Stimulated activated CD4-positive, alpha-beta T cell treated with anti-CD3 and anti-CD28 coated beads, Interleukin-2, amount 100 ng/mL, for 24 hours (primary cell): ENCODE data around the gene HMGXB3.

ENCODE experiments used
- DNase-seq, 2 donors: peaks; one replicate each; pipeline ENCODE4 v3.0.0-alpha.2; 2020

The HMGXB3 gene

DNA sequence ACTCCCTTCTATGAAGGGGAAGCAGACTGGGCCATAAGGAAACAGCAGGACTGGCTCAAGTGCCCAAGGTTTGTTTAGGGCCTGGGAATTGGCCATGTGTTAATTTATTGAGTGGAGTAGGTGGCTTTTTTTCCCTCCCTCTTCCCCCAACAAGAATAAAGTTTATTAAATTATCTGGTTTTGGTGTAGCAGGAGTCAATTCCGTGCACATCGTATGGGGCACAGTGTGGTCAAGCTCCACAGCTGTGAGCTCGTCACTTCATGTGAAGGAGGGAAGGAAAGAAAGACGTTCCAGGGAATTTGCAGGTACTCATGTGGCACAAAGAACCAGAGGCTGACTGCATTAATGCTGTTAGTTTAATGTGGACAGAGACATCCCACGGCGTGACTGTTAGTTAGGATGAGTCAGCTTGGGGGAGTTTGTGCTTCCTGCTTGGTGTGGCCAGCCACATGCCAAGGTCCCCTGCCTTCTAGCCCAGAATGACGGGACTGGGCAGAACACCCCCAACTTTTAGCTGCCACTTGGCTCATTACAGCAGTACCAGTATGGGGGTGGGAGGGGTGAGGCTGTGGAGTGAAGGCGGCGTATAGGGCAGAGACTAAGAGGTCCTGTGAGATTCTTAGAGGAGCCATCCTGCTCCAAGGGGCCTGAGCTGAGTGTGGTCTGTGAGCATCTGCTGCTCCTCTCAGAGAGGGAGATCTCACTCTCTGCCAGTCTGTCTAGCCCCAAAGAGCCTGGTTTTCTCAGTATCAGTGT, 52.6 kb downstream of the HMGXB3 start:
- no peak for DNase-seq

DNA sequence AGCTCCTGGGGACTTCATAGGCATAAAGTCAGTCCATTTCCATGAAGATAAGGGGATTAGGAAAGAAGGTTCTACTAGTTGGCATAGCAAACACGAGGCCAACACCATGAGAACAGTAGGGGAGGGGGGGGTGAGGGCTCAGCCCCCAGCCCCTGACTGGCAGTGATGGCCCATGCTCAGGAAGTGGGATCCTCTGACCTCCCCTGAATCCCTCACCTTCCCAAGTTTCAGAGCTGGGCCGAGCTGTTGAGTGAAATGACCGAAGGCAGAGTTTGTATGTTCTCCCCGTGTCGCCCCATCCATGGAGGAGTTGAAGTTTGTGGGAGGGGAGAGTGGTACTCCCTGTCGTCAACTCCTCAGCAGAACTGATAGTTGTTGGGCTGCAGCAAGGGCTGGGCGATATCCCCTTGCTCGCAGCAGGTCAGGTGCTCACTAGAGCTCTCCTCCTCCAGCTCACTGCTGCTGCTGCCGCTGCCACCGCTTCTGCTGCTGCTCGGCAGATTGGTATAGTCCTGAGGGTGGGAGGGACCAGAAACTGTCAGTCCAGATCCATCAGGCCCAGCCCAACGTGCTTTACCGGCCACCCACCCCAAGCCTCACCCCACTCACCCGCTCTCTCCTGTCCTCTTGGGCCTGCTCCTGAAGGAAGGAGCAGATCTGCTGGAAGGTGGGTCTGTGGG, 53.3 kb downstream of the HMGXB3 start:
- no peak for DNase-seq

DNA sequence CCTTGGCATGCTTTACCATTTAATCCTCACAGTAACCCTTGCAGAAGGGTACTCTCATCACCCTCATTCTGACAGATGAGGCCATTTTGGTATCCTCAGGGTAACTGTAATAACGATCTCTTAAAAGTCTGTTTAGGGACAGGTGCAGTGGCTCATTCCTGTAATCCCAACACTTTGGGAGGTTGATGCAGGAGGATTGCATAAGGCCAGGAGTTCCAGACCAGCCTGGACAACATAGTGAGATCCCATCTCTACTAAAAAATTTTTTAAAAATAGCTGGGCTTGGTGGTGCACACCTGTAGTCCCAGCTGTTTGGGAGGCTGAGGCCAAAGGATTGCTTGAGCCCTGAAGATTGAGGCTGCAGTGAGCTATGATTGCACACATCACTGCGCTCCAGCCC, 54.0 kb downstream of the HMGXB3 start:
- no peak for DNase-seq

DNA sequence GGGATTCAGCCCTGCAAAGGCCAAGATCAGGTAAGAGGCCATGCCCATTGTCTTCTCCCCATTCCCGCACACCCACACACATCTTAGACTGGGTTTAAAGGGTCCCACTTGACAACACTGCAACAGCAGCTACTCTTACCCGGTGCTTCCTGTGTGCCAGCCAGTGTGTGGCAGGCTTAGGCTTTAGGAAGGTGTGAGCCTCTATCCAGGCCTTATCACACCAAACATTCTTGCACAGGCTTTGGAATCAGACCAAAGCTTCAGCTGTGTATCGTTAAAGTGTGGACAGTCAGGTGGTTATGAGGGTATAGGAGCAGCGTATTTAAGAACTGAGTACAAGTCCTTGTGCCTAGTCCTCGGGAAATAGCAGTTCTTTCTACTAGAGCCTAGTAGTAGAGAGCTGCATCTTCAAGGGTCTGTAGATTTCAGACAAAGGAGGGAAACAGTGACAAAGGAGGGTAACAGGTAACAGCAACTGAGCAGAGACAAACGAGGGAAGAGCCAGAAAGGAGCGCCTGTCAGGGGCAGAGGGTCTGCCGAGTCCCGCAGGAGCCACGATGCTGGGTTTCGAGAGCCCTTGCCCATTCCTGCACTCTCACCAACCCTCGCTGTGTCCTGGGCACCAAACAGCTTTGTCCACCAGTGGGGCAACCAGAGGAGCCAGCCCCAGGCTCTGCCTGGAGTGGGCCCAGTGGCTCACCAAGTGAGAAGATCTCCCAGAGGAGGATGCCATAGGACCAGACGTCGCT, 55.0 kb downstream of the HMGXB3 start:
- no peak for DNase-seq

DNA sequence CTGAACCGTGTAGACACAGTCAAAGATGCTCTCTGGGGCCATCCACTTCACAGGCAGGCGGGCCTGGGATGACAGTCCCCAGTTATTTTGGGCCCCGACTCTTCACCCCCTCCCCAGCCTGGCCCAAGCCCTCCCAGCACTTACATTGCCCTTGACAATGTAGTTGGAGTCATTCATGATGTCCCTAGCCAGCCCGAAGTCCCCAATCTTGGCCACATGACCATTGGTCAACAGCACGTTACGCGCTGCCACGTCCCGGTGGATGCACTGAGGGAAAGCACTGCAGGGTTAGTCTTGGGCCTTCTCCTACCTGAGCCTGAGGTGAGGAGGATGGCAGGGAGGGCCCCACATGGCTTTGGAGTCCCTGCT, 55.5 kb downstream of the HMGXB3 start:
- no peak for DNase-seq

DNA sequence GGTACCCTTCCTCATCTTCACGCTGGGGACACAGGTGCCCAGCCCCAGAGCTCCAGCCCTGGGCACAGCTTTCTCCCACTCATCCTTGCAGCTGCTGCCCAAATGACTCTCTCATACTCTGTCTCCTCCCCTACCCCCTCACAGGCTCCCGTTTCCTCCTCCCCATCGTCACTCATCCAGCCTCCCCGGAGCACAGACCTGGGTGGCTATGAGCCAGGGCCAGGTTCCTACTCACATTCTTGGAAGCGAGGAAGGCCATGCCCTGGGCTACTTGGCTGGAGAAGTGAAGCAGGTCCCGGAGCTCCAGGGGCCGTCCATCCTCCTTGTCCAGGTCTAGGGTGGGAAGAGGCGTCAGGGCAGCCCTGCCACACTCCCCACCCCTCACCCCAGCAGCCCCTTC, 56.5 kb downstream of the HMGXB3 start:
- no peak for DNase-seq

DNA sequence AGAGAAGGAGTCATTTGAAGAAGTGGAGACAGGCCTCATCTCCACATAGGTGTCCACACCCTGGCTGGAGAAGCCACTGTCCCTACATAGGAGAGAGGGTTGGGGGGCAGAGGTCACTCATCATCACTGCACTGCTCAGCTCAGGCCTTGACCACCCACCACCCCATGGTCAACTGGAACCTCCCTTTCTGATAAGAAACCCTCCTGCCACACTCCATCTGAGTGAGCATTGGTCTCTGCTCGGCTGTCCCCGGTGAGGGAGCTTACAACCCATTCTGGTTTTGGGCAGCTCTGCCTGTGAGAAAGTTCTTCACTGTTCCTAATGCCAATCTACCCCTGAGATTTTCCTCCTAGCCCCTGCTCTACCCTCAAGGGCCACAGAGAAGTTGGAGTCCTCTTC, 57.0 kb downstream of the HMGXB3 start:
- no peak for DNase-seq

DNA sequence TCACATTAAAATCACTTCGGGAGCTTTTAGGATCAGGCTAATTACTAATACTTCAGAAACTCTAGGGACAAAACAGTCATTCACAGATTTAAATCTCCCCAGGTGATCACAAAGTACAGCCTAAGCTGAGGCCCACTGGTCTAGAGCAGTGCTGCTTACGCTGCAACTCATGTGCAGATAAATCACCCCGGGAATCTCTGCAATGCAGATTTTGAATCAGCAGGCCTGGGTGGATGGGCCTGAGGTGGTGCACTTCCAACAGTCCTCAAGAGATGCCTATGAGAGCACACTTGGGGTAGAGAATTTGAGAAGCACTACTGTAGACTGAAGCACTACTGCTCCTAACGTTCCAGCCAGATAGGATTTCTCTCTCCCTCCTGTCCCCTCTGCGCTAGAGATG, 57.5 kb downstream of the HMGXB3 start:
- DNase-seq = no peak

DNA sequence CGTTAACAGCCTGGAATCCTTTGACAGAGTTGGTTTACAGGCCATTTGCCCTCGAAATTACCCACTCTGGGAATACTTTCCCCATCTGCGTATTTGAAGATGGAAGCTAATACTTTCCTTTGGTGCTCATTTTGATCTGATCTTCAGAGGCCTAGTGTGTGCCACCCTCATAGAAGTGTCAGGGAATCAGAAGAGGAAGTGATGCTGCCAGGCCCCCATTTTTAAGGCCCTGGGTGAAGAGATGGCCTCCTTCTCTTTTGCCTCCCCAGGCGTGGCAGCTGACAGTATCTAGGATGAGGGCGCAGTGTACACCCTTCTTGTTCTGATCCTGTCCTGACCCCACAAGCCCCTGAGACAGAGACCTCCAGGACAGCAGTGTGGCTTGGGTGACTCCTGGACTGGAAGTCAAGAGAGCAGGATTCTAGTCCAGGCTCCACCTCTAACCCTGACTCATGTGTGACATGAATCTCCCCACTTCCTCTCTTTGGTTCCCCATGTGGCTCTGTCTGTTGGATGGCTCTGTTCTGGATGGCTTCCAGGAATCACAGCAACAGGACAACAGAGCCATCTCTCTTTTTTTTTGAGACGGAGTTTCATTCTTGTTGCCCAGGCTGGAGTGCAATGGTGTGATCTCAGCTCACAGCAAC, 58.1 kb downstream of the HMGXB3 start:
- DNase-seq = no peak

DNA sequence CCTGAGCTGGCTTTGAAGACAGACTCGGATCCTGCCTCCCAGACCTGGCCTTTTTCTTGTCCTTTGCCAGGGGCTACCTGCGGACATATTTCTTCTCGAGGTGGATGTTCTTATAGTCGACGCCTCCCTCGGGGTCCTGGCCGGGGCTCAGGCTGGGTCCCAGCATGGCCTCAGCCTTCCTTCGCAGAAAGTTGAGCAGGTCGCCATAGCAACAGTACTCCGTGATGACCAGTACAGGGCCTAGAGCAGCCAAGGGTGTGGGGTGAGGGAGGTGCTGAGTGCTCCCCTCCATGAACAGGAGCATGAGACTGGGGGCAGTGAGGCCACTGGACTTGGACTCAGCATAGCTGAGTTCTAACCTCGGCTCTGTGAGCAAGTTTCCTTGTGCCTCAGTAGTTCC, 59.1 kb downstream of the HMGXB3 start:
- DNase-seq = no peak

DNA sequence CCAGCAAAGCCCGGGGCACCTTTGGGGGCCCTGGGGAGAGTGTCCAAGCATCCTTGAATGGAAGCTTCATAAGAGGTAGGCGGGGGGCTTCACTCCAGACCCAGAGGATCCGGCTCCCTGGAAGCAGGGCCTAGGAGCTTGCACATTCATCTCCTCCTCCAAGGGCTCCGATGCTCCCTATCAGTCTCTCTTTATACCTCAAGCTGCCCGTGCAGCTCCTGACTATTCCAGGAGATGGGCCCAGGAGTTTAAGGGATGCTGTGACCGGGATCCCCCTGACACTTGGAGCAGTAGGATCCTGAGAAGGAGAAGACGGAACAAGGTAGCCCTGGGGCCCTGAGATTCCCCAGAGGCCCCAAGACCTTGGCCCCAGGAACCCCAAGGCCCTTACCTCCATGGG, 59.9 kb downstream of the HMGXB3 start:
- DNase-seq = no peak

DNA sequence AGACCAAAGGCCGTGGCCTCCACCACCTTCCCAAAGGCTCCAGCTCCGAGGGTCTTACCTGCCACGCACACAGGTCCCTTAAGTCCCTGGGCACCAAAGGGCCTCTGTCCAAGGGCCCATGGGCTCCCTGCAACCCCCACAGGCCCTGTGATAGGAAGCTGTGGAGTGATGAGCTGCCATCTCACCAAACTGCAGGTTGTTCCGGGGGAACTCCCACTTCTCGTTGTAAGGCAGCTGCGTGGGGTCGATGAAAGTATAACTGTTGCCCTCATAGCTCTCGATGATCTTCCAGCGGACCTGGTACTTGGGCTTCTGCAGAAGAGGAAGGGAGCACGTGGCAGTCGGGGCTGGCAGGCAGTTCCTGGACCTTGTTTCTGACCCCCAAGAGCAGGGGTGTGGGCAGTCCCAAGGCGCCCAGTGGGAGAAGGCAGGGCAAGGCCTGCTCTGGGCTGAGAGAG, 61.0 kb downstream of the HMGXB3 start:
- no peak for DNase-seq

DNA sequence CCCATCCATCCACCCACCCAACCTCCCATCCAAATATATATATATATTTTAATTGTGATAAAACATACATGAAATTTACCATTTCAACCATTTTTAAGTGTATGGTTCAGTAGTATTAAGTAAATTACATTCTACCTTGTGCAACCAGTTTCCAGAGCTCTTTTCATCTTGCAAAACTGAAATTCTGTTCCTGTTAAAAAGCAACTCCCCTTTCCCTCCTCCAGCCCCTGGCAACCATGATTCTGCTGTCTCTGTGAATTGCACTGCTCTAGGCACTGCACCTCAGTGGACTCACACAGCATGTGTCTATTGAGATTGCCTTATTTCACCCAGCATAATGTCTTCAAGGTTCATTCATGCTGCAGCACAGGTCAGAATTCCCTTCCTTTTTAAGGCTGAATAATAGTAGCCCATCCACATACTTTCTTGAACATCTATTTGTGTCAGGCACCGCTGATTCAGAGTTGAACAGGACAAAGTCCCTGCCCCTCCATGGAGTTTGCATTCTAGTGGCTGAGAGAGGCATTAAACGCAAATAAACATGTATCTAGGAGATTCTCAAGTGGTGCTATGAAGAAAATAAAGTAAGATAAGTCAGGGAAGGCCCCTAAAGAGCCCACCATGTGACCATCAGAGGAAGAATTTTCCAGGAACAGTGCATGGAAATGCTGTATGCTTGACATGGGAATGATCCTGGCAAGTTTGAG, 61.8 kb downstream of the HMGXB3 start:
- no peak for DNase-seq

DNA sequence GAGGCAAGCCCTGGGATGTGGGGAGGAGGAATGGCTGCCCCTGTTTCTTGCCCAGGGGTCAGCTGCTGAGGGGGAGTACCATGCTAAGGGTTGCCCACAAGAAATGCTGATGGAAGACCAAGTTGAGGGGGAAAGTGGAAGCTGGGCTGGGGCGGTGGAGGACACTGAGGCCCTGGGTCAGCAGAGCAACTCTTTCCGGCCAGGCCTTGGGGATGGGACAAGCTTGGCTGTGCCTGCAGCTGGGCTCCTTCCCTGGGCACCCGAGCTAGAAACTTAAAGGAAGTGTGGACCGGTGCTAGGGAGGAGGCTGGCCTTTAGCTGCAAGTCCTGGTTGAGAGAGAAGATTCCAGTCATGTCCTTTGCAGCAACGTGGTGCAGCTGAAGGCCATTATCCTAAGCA, 63.1 kb downstream of the HMGXB3 start:
- DNase-seq = no peak

DNA sequence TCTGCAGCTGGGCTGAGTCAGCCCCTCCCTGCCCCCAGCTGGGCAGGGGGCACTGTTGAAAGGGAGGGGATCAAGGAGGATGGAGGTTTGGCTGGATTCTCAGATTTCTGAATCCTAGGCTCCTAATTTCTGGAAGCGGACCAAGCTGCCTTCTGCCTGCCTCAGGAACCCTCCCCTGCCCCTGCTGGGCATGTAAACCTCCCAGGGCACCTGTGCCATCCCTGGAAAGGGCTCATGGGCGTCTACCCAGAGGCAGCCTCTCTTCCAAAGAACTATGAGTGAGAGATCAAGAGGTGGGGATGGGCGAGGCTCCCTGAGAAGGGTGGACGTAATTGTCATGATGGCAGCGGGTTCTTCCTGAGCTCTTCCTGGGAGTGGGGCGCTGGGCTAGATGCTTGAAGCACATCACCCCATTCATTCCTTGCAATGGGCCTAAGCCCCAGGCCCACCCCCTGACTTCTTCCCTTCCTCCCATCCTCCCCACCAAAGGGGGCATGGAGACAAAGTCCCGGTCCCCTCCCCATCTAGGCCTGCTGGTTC, 64.2 kb downstream of the HMGXB3 start:
- no peak for DNase-seq

DNA sequence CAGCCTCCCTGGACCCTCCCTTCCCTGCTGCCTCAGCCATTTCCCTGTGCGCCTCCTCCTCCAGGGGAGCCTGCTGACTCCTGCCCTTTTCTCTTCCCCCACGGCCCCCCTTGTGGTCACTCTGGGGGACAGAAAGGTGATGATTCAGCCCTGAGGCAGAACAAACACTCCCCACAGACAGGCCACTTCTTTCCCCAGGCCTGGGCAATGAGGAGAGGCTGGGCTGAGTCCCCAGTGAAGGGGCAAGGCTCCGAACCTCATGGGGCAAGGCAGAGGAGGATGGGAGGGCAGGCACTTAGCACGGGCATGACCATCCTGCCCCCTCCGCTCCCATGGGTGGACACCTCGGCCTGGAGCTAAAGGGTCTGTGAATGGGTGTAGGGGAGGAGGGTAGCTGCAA, 64.8 kb downstream of the HMGXB3 start:
- no peak for DNase-seq

DNA sequence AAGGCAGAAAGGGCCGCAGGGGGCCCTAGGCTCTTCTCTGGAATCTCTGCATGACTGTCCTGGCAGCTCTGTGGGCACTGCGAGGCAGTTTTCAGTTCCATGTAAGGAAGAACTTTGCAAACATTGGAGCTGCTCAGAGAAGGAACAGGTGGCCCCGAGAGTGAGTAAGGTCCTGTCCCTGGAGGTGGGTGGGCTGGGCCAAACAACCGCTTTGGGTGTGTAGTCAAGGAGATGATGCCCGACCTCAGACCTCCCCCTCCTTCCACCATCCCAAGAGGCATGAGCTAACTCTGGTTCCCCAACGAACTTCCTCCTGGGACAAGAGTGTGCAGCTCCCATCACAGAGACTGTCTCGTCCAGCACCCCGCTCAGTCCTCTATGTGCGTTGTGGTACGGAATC, 65.3 kb downstream of the HMGXB3 start:
- no peak for DNase-seq

DNA sequence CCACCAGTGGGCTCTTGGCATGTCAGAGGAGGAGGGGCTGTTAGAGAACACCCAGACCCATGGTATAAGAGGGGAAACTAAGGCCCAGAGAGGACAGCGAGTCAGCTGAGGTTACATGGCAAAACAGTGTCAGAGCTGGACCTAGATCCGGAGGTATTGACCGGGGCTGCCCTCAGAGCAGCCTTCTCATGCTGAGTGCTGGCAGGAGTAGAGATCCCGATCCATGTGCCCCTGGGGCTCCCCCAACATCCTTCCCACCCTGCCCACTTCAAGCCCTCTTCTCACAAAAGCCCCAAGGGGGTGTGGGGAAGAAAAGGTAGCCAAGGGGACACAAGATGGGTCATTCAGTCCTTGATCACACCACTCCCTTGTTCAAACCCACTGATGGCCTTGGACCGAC, 65.9 kb downstream of the HMGXB3 start:
- no peak for DNase-seq

DNA sequence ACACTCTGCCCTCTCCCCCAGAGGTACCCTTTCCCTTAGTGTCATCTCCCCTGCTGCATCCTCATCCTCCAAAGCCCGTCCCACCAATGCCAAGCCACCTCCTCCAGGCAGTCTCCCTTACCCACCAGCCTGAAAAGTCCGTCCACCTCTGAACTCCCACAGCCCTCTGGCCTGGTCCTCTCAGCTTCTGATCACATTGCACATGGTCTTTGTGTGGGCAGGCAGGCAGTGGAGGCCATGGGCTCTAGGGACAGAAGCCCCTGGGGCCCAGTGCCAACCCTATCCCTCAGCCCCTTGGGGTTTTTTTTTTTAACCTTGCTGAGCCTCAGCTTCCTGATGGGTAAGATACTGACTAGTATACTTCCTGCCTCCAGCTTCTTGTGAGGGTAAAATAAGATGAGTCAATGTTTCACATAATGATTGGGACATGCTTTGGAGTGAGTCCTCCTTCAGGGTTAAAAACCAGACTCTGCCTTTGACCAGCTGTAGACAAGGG, 66.4 kb downstream of the HMGXB3 start:
- no peak for DNase-seq

DNA sequence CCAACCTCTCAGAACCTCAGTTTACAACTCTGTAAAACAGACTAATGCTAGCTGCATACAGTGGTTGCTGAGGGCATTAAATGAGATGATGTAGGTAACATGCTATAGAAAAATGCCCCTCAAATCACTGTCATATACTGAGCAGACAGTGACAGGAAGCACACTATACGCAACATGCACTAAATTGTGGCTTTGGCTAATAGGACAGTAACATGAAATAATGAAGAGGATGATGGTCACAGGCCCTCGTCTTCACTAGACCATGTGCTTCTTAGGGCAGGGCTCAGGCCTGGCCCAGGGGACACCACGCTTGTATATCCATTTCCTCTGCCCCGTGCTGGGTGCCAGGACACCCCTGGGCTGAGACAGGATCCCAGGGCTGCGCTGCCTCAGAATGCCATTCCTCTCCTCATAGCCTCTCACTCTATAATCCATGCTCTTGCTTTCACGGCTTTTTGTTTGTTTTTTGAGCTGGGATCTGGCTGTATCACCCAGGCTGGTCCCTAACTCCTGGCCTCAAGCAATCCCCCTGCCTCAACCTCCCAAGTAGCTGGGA, 66.9 kb downstream of the HMGXB3 start:
- no peak for DNase-seq

DNA sequence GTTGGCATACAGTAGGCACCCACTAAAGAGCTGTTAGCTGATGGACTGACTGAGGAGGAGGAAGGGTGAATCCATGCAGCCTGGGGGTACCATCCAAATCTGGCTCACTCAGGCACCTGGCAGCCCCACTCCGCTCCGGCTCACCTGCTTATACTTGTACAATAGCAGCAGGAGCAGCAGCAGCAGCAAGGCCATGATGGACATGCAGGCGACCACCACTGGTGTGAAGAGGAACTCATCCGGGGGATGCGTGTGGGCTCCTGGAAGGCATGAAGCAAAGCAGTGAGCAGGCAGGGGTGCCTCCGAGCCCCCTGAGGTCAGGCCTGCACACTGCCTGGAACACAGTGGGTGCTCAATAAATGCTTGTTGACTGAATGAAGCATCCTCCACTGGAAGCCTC, 67.5 kb downstream of the HMGXB3 start:
- no peak for DNase-seq

DNA sequence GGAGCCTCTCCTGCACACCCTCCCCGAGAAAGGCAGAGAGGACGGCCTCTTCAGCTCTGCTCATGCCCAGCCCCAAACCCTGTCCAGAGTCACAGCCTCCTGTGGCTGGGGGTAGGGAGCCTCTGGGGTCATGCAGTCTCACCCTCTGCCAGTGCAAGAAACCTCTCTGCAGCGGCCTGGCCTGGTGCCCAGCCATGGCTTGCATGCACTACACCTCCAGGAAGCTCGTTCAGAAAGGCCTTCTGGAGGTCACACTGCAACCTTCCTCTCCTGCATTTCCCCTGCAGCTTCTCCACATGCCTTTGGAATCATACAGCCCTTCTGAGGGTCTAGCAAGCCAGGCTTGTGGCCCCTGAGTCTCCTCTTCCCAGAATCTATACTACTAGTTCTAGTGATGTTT, 67.9 kb downstream of the HMGXB3 start:
- no peak for DNase-seq
